Caco-2 (cell line): ENCODE measurements around the gene HAPLN2. TPM values are rescaled to one million over a fixed set of nuclear protein-coding genes. Genes with fewer than 3 reads are reported as not detected.
A peak's percentile ranks its signal among the peaks of the same experiment; 100 is the strongest.

Experiments used
- BruUV-seq: library from RNA; stranded (reverse); fragments of 400-500 nt; replicated peaks from 2 replicates; lab custom pipeline; 2021; lab: Mats Ljungman, UMichigan
- CTCF ChIA-PET: fragments of 300-600 bp; sonication (Branson Sonifier 250); formaldehyde crosslinking; loops from one replicate; lab custom pipeline; 2022; ENCODE audit warnings: antibody characterized with exemption; lab: Charles Lee
- POLR2A ChIA-PET: fragments of 300-600 bp; sonication (Branson Sonifier 250); formaldehyde crosslinking; loops from one replicate; lab custom pipeline; 2022; ENCODE audit warnings: antibody characterized with exemption; lab: Charles Lee
- DNase-seq, 2 experiments: peaks; one replicate each; pipeline versions ENCODE4 v3.0.0 to v3.0.0-alpha.2; 2020 to 2022
- H3K27me3 ChIP-seq: replicated peaks from 2 replicates; pipeline ENCODE4 v1.6.0; 2011; ENCODE audit warnings: low read length; ENCODE audit not compliant: control insufficient read depth, insufficient read depth
- H3K36me3 ChIP-seq: 2 replicates; pipeline ENCODE4 v1.5.1; 2011; ENCODE audit warnings: low read length; ENCODE audit not compliant: control insufficient read depth, insufficient read depth
- H3K4me1 ChIP-seq: fragments of 250-450 bp; sonication (Bioruptor Pico); 2 replicates; pipeline ENCODE4 v1.5.1; 2020; ENCODE audit warnings: mild to moderate bottlenecking
- H3K4me3 ChIP-seq: 2 replicates; pipeline ENCODE4 v1.5.1; 2011; ENCODE audit warnings: low read depth, mild to moderate bottlenecking, control low read depth, low read length
- H3K9me3 ChIP-seq: fragments of 250-450 bp; sonication (Bioruptor Pico); 2 replicates; pipeline ENCODE4 v1.5.1; 2020; ENCODE audit warnings: mild to moderate bottlenecking, moderate library complexity
- H3K27ac Mint-ChIP-seq: one replicate; pipeline ENCODE4 v1.8.0; 2022; ENCODE audit warnings: mixed read lengths; ENCODE audit not compliant: unreplicated experiment
- H3K27me3 Mint-ChIP-seq: one replicate; pipeline ENCODE4 v1.8.0; 2022; ENCODE audit warnings: mixed read lengths; ENCODE audit not compliant: insufficient read depth, unreplicated experiment
- H3K36me3 Mint-ChIP-seq: one replicate; pipeline ENCODE4 v1.8.0; 2022; ENCODE audit warnings: mild to moderate bottlenecking, mixed read lengths; ENCODE audit not compliant: insufficient read depth, unreplicated experiment
- H3K4me1 Mint-ChIP-seq: one replicate; pipeline ENCODE4 v1.8.0; 2022; ENCODE audit warnings: low read depth, mixed read lengths; ENCODE audit not compliant: unreplicated experiment
- H3K4me3 Mint-ChIP-seq: one replicate; pipeline ENCODE4 v1.8.0; 2022; ENCODE audit warnings: mild to moderate bottlenecking, moderate library complexity, mixed read lengths; ENCODE audit not compliant: unreplicated experiment
- H3K9me3 Mint-ChIP-seq: one replicate; pipeline ENCODE4 v1.8.0; 2022; ENCODE audit warnings: mixed read lengths; ENCODE audit not compliant: unreplicated experiment
- CTCF ChIP-seq, 2 experiments: fragments of 200-600 bp in 1 of 2; IDR thresholded peaks; 1 replicate in 1 of 2; 2 replicates in 1 of 2; pipeline versions ENCODE4 v1.5.1 to v1.8.0; 2011 to 2022; ENCODE audit warnings: antibody characterized with exemption in 1 of 2, control low read depth in 1 of 2, inconsistent platforms in 1 of 2, low read depth in 1 of 2, low read length in 1 of 2, mild to moderate bottlenecking in 1 of 2, moderate library complexity in 1 of 2; ENCODE audit not compliant: insufficient read depth in 1 of 2, severe bottlenecking in 1 of 2, unreplicated experiment in 1 of 2
- intact Hi-C: fragments of 100-400 bp; cut with micrococcal nuclease; formaldehyde crosslinking; loops from one replicate; pipeline ENCODE4 v1.10.0; 2022; ENCODE audit not compliant: unreplicated experiment
- total RNA-seq: library from RNA; stranded (reverse); gene quantifications from 2 replicates; pipeline ENCODE4 v1.2.3, GENCODE V29; 2022

HAPLN2 gene
- total RNA-seq, 1 experiment from 2014 or later = not detected

- TF ChIP-seq CTCF (IDR thresholded peaks at IDR 0.05; ENCODE audit: insufficient read depth in 1 of 2, low read depth in 1 of 2, low read length in 1 of 2, severe bottlenecking in 1 of 2, unreplicated experiment in 1 of 2) = no peak
- H3K4me1 Mint-ChIP-seq = peaks cover 32% of the 10 kb centered on the region
- Histone ChIP-seq H3K27me3 (no peaks in the 10 kb centered on the region), H3K4me1 (peaks cover 34% of the 10 kb centered on the region), H3K36me3 (no peaks in the 10 kb centered on the region), H3K4me3 (no peak overlapping the region), H3K9me3 (no peaks in the 10 kb centered on the region)
- no peak for DNase-seq
- H3K36me3 Mint-ChIP-seq = peaks cover 6% of the 10 kb centered on the region
- intact Hi-C loops = no loop called here
- H3K27ac Mint-ChIP-seq = no peak overlapping the region
- ChIA-PET POLR2A (no interaction called here), CTCF (interaction anchor here (0.8 kb wide), 1 partner anchor 9 kb away, joined by 6 read pairs; no protein-coding TSS in a partner anchor)
- H3K9me3 Mint-ChIP-seq = no peaks in the 10 kb centered on the region
- no peaks in the 10 kb centered on the region for H3K27me3 Mint-ChIP-seq
- no peak overlapping the region for H3K4me3 Mint-ChIP-seq
- BruUV-seq = no TSS peak
These were observed 51.1 kb downstream of the HAPLN2 start for GRCh38 chr1:156670359-156670758.

GRCh38 chr1:156670791-156671190 is 51.6 kb downstream of the HAPLN2 start:
- Histone ChIP-seq H3K4me1 (peaks cover 34% of the 10 kb centered on the region), H3K27me3 (no peaks in the 10 kb centered on the region), H3K4me3 (no peak overlapping the region), H3K9me3 (no peaks in the 10 kb centered on the region), H3K36me3 (no peaks in the 10 kb centered on the region)
- no TSS peak for BruUV-seq
- no peak for TF ChIP-seq CTCF (IDR thresholded peaks at IDR 0.05; ENCODE audit: insufficient read depth in 1 of 2, low read depth in 1 of 2, low read length in 1 of 2, severe bottlenecking in 1 of 2, unreplicated experiment in 1 of 2)
- H3K27ac Mint-ChIP-seq = peak overlapping the region; percentile 58
- H3K4me3 Mint-ChIP-seq = no peak overlapping the region
- intact Hi-C loops = no loop called here
- H3K27me3 Mint-ChIP-seq = no peaks in the 10 kb centered on the region
- peaks cover 6% of the 10 kb centered on the region for H3K36me3 Mint-ChIP-seq
- no peak for DNase-seq
- ChIA-PET POLR2A (no interaction called here), CTCF (interaction anchor here (0.8 kb wide), 1 partner anchor 10 kb away, joined by 6 read pairs; no protein-coding TSS in a partner anchor)
- no peaks in the 10 kb centered on the region for H3K9me3 Mint-ChIP-seq
- peaks cover 28% of the 10 kb centered on the region for H3K4me1 Mint-ChIP-seq

GRCh38 chr1:156671804-156672203 is 52.6 kb downstream of the HAPLN2 start:
- Histone ChIP-seq H3K4me3 (no peak overlapping the region), H3K4me1 (peaks cover 31% of the 10 kb centered on the region), H3K36me3 (no peaks in the 10 kb centered on the region), H3K27me3 (no peaks in the 10 kb centered on the region), H3K9me3 (no peaks in the 10 kb centered on the region)
- ChIA-PET CTCF (interaction anchor here (0.5 kb wide), 1 partner anchor 1698 kb away, joined by 5 read pairs; no protein-coding TSS in a partner anchor), POLR2A (no interaction called here)
- Mint-ChIP-seq H3K9me3 (no peaks in the 10 kb centered on the region), H3K4me1 (peaks cover 19% of the 10 kb centered on the region), H3K27me3 (no peaks in the 10 kb centered on the region), H3K27ac (no peak overlapping the region), H3K4me3 (no peak overlapping the region), H3K36me3 (peaks cover 6% of the 10 kb centered on the region)
- DNase-seq = no peak
- BruUV-seq = no TSS peak
- intact Hi-C loops = no loop called here
- TF ChIP-seq CTCF (IDR thresholded peaks at IDR 0.05; ENCODE audit: insufficient read depth in 1 of 2, low read depth in 1 of 2, low read length in 1 of 2, severe bottlenecking in 1 of 2, unreplicated experiment in 1 of 2) = no peak
